H9 (cell line): ENCODE data around the gene COL4A2. TPM values are rescaled to one million over a fixed set of nuclear protein-coding genes. Genes with fewer than 3 reads are reported as not detected.

Experiments
- DNase-seq: peaks from one replicate; pipeline ENCODE4 v3.0.0-alpha.2; 2017
- H2AFZ ChIP-seq: one replicate; pipeline ENCODE4 v1.6.1; 2013; ENCODE audit warnings: mild to moderate bottlenecking, low read length, control low read depth, moderate library complexity
- H2AK5ac ChIP-seq: 2 replicates; pipeline ENCODE4 v1.6.1; 2013; ENCODE audit warnings: low read length, control low read depth, mixed read lengths; ENCODE audit not compliant: insufficient read length
- H2BK120ac ChIP-seq: one replicate; pipeline ENCODE4 v1.6.1; 2013; ENCODE audit warnings: low read depth, mild to moderate bottlenecking, low read length, control low read depth, inconsistent platforms; ENCODE audit not compliant: poor library complexity, severe bottlenecking
- H2BK12ac ChIP-seq: 2 replicates; pipeline ENCODE4 v1.6.1; 2013; ENCODE audit warnings: low read length, control low read depth, mixed read lengths, low read depth; ENCODE audit not compliant: insufficient read length
- H2BK15ac ChIP-seq: 2 replicates; pipeline ENCODE4 v1.6.1; 2013; ENCODE audit warnings: low read depth, low read length, control low read depth
- H2BK20ac ChIP-seq: one replicate; pipeline ENCODE4 v1.6.1; 2013; ENCODE audit warnings: low read depth, mild to moderate bottlenecking, low read length, control low read depth, inconsistent platforms; ENCODE audit not compliant: poor library complexity, severe bottlenecking
- H2BK5ac ChIP-seq: 2 replicates; pipeline ENCODE4 v1.6.1; 2013; ENCODE audit warnings: low read length, control low read depth, mixed read lengths; ENCODE audit not compliant: insufficient read length
- H3K14ac ChIP-seq: 2 replicates; pipeline ENCODE4 v1.6.1; 2013; ENCODE audit warnings: low read length, control low read depth; ENCODE audit not compliant: insufficient read depth
- H3K18ac ChIP-seq: 2 replicates; pipeline ENCODE4 v1.6.1; 2013; ENCODE audit warnings: low read depth, mild to moderate bottlenecking, mixed read lengths, low read length, control low read depth; ENCODE audit not compliant: insufficient read length
- H3K23ac ChIP-seq: 2 replicates; pipeline ENCODE4 v1.6.1; 2013; ENCODE audit warnings: low read length, control low read depth, mixed read lengths, low read depth; ENCODE audit not compliant: insufficient read length
- H3K23me2 ChIP-seq: 2 replicates; pipeline ENCODE4 v1.6.1; 2013; ENCODE audit warnings: low read depth, mild to moderate bottlenecking, mixed read lengths, low read length, control low read depth; ENCODE audit not compliant: insufficient read length, poor library complexity, severe bottlenecking
- H3K27ac ChIP-seq: 2 replicates; pipeline ENCODE4 v1.5.1; 2013; ENCODE audit warnings: low read length, control low read depth, mixed read lengths, low read depth; ENCODE audit not compliant: insufficient read length
- H3K27me3 ChIP-seq: 2 replicates; pipeline ENCODE4 v1.6.1; 2013; ENCODE audit warnings: low read length, control low read depth, inconsistent platforms; ENCODE audit not compliant: insufficient read depth
- H3K4ac ChIP-seq: 2 replicates; pipeline ENCODE4 v1.6.1; 2013; ENCODE audit warnings: low read depth, mild to moderate bottlenecking, control low read depth, inconsistent platforms, low read length, moderate library complexity
- H3K4me1 ChIP-seq: 2 replicates; pipeline ENCODE4 v1.6.1; 2013; ENCODE audit warnings: low read length, control low read depth, inconsistent platforms; ENCODE audit not compliant: insufficient read depth
- H3K4me2 ChIP-seq: 2 replicates; pipeline ENCODE4 v1.6.1; 2013; ENCODE audit warnings: low read length, control low read depth, mixed read lengths; ENCODE audit not compliant: insufficient read length, insufficient read depth
- H3K56ac ChIP-seq: 2 replicates; pipeline ENCODE4 v1.6.1; 2013; ENCODE audit warnings: low read depth, mild to moderate bottlenecking, mixed read lengths, low read length, control low read depth; ENCODE audit not compliant: insufficient read length
- H3K79me1 ChIP-seq: 2 replicates; pipeline ENCODE4 v1.6.1; 2013; ENCODE audit warnings: low read depth, mild to moderate bottlenecking, moderate library complexity, low read length, control low read depth, inconsistent platforms; ENCODE audit not compliant: insufficient read depth, poor library complexity, severe bottlenecking
- H3K79me2 ChIP-seq: 2 replicates; pipeline ENCODE4 v1.6.1; 2013; ENCODE audit warnings: low read length, control low read depth, inconsistent platforms; ENCODE audit not compliant: insufficient read depth
- H3K9ac ChIP-seq: 2 replicates; pipeline ENCODE4 v1.6.1; 2013; ENCODE audit warnings: low read length, control low read depth, mixed read lengths; ENCODE audit not compliant: insufficient read length; ENCODE audit errors: extremely low read depth
- H3K9me3 ChIP-seq: one replicate; pipeline ENCODE4 v1.6.1; 2013; ENCODE audit warnings: low read depth, low read length, inconsistent platforms; ENCODE audit not compliant: control insufficient read depth
- H3T11ph ChIP-seq: one replicate; pipeline ENCODE4 v1.6.1; 2013; ENCODE audit warnings: mild to moderate bottlenecking, low read length, control low read depth, inconsistent platforms
- H4K20me1 ChIP-seq: one replicate; pipeline ENCODE4 v1.6.1; 2013; ENCODE audit not compliant: control insufficient read depth, insufficient read length, insufficient read depth
- H4K5ac ChIP-seq: 2 replicates; pipeline ENCODE4 v1.6.1; 2013; ENCODE audit warnings: low read depth, mild to moderate bottlenecking, mixed read lengths, low read length, control low read depth; ENCODE audit not compliant: insufficient read length
- H4K8ac ChIP-seq: replicated peaks from 2 replicates; pipeline ENCODE4 v1.6.1; 2013; ENCODE audit warnings: low read length, control low read depth, mixed read lengths, low read depth; ENCODE audit not compliant: insufficient read length
- H4K91ac ChIP-seq: 2 replicates; pipeline ENCODE4 v1.6.1; 2013; ENCODE audit warnings: low read depth, mild to moderate bottlenecking, moderate library complexity, mixed read lengths, low read length, control low read depth; ENCODE audit not compliant: insufficient read length
- H3K27ac Mint-ChIP-seq, 3 experiments: 2 replicates in 2 of 3; 3 replicates in 1 of 3; pipeline ENCODE4 v1.8.0; 2020 to 2021; ENCODE audit warnings: mixed read lengths in 3 of 3, mild to moderate bottlenecking in 1 of 3, moderate library complexity in 1 of 3
- H3K27me3 Mint-ChIP-seq: 2 replicates; pipeline ENCODE4 v1.8.0; 2021; ENCODE audit warnings: low read depth, mild to moderate bottlenecking, moderate library complexity, mixed read lengths
- H3K36me3 Mint-ChIP-seq, 3 experiments: 2 replicates in 2 of 3; 3 replicates in 1 of 3; pipeline ENCODE4 v1.8.0; 2020 to 2021; ENCODE audit warnings: low read depth in 3 of 3, mixed read lengths in 3 of 3; ENCODE audit not compliant: insufficient read depth in 1 of 3
- H3K4me1 Mint-ChIP-seq, 2 experiments: 2 replicates each; pipeline ENCODE4 v1.8.0; 2020; ENCODE audit warnings: mixed read lengths in 2 of 2
- H3K4me3 Mint-ChIP-seq, 2 experiments: 2 replicates in 1 of 2; 3 replicates in 1 of 2; pipeline ENCODE4 v1.8.0; 2020 to 2021; ENCODE audit warnings: mild to moderate bottlenecking in 2 of 2, mixed read lengths in 2 of 2, moderate library complexity in 1 of 2
- H3K9me3 Mint-ChIP-seq, 2 experiments: 2 replicates in 1 of 2; 3 replicates in 1 of 2; pipeline ENCODE4 v1.8.0; 2020; ENCODE audit warnings: mild to moderate bottlenecking in 2 of 2, mixed read lengths in 2 of 2, moderate library complexity in 1 of 2
- WGBS: extraction: QIAGEN DNeasy Blood & Tissue Kit; methylation state at CpG from one replicate; pipeline ENCODE4 v1.1.7; 2013; ENCODE audit warnings: missing lambda C conversion rate, low lambda C conversion rate, mixed read lengths; ENCODE audit not compliant: insufficient read length; ENCODE audit errors: extremely low coverage; 5-methylcytosine and 5-hydroxymethylcytosine counted together
- total RNA-seq: library from RNA; stranded (reverse); gene quantifications from 2 replicates; pipeline ENCODE4 v1.2.1, GENCODE V29; 2021
- TF ChIP-seq, protein P1 (sequence below): fragments of 200-600 bp; sonication (generic); conservative IDR thresholded peaks from 3 replicates; pipeline ENCODE4 v1.8.0; 2021; ENCODE audit warnings: antibody characterized with exemption, mild to moderate bottlenecking

Gene COL4A2
- total RNA-seq, 1 experiment from 2014 or later: 76.5 TPM

DNA sequence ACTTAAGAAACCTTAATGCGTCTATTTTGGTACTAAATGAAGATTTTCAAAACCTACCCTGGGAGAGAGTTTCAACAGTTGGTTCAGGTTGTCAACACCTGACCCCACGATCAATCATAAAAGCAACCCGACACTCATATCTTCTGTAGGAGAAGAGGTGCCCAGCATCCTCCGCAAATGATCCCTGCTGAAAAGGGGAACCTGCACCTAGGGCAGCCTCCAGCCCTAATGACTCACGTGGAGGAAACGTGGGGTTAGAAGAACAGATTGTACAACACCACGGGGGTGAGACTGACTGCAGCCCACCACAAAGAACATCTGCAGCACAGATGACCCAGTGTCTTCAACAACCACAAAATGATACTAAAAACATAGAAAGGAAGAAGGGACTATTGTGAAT is 138.1 kb downstream of the COL4A2 start:
- Histone ChIP-seq H3K27ac (no peak overlapping the region), H3K4ac (no peak overlapping the region), H4K5ac (no peak overlapping the region), H2BK120ac (no peak overlapping the region), H3K23ac (no peak overlapping the region), H2AFZ (no peak overlapping the region), H3K14ac (no peak overlapping the region), H2BK5ac (no peak overlapping the region), H3K9me3 (no peaks in the 10 kb centered on the region), H3K4me1 (no peaks in the 10 kb centered on the region; the same call in 1 of the 2 replicates), H2BK15ac (no peak overlapping the region), H3K23me2 (no peaks in the 10 kb centered on the region), H4K91ac (no peak overlapping the region), H3K4me2 (no peak overlapping the region), H2BK12ac (no peak overlapping the region), H3K79me1 (no peaks in the 10 kb centered on the region), H4K8ac (no peak overlapping the region), H3K56ac (no peak overlapping the region), H2BK20ac (no peak overlapping the region), H3T11ph (no peak overlapping the region), H4K20me1 (no peaks in the 10 kb centered on the region), H3K79me2 (no peaks in the 10 kb centered on the region), H3K9ac (no peak overlapping the region), H2AK5ac (no peak overlapping the region), H3K18ac (no peak overlapping the region), H3K27me3 (no peaks in the 10 kb centered on the region)
- DNase-seq: no peak
- WGBS: no CpG with 5 or more reads among the region's 7 CpGs
- TF ChIP-seq, protein P1, sequence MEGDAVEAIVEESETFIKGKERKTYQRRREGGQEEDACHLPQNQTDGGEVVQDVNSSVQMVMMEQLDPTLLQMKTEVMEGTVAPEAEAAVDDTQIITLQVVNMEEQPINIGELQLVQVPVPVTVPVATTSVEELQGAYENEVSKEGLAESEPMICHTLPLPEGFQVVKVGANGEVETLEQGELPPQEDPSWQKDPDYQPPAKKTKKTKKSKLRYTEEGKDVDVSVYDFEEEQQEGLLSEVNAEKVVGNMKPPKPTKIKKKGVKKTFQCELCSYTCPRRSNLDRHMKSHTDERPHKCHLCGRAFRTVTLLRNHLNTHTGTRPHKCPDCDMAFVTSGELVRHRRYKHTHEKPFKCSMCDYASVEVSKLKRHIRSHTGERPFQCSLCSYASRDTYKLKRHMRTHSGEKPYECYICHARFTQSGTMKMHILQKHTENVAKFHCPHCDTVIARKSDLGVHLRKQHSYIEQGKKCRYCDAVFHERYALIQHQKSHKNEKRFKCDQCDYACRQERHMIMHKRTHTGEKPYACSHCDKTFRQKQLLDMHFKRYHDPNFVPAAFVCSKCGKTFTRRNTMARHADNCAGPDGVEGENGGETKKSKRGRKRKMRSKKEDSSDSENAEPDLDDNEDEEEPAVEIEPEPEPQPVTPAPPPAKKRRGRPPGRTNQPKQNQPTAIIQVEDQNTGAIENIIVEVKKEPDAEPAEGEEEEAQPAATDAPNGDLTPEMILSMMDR: no peak
- H3K4me3 Mint-ChIP-seq: no peak overlapping the region
- H3K9me3 Mint-ChIP-seq: no peaks in the 10 kb centered on the region
- peaks cover 11 to 19% (median 17%) of the 10 kb centered on the region in 3 experiments; a peak in 6 of 7 replicates for H3K36me3 Mint-ChIP-seq
- H3K27ac Mint-ChIP-seq: peak overlapping the region in 1 of 3 experiments; percentile 36; a peak in 1 of 7 replicates
- no peaks in the 10 kb centered on the region for H3K27me3 Mint-ChIP-seq
- peaks cover 0 to 17% of the 10 kb centered on the region in 2 experiments; a peak in 2 of 4 replicates for H3K4me1 Mint-ChIP-seq
